ENCODE measurements around the gene ATP9B. TPM values are rescaled to one million over a fixed set of nuclear protein-coding genes. Genes with fewer than 3 reads are reported as not detected.

Gene ATP9B
- polyA plus RNA-seq, 3 donors, result 7.2 to 20.3 (median 14.0) TPM

- H3K4me3 Mint-ChIP-seq, result no peak overlapping the region
- peaks cover 5% of the 10 kb centered on the region for H4K20me1 ChIP-seq (ENCODE audit: insufficient read depth, low read length)
- DNase-seq, result no peak
- H3K27me3 ChIP-seq (ENCODE audit: control insufficient read depth in 2 of 2, insufficient read depth in 2 of 2, low read length in 2 of 2), result no peaks in the 10 kb centered on the region
- H3K9ac ChIP-seq (ENCODE audit: insufficient read depth, low read length, poor library complexity, severe bottlenecking), result no peak overlapping the region
- H3K36me3 Mint-ChIP-seq, result peaks cover 25 to 27% of the 10 kb centered on the region in 2 donors
- peaks cover 5% of the 10 kb centered on the region for H3K4me1 Mint-ChIP-seq
- H3K79me2 ChIP-seq (ENCODE audit: insufficient read depth, low read length), result no peaks in the 10 kb centered on the region
- no peak for TF ChIP-seq CTCF (IDR thresholded peaks at IDR 0.05)
- no peaks in the 10 kb centered on the region for H3K4me1 ChIP-seq (ENCODE audit: control insufficient read depth in 1 of 2, insufficient read depth in 2 of 2, low read length in 2 of 2)
- H3K4me3 ChIP-seq (replicated peaks in 1 of 3; ENCODE audit: low read depth in 2 of 3, low read length in 3 of 3), result no peak overlapping the region
- peak overlapping the region in 2 of 7 donors; percentile 30 to 36 for H3K27ac Mint-ChIP-seq
- H3K36me3 ChIP-seq (replicated peaks in 1 of 2; ENCODE audit: control insufficient read depth in 1 of 2, insufficient read depth in 2 of 2, low read length in 2 of 2), result peaks cover 12 to 34% of the 10 kb centered on the region in 2 donors
- intact Hi-C loops (cut with micrococcal nuclease), result no loop called here
- H3K9me3 ChIP-seq (replicated peaks in 1 of 2; ENCODE audit: control insufficient read depth in 1 of 2, insufficient read depth in 1 of 2, low read length in 2 of 2), result no peaks in the 10 kb centered on the region
- 98% methylated on average over 3 of the region's 5 CpGs for WGBS (ENCODE audit: insufficient coverage)
- H3K9me3 Mint-ChIP-seq, result no peaks in the 10 kb centered on the region
- no peak overlapping the region for H3K27ac ChIP-seq (ENCODE audit: low read depth in 1 of 2, low read length in 2 of 2)
- H2AFZ ChIP-seq (ENCODE audit: insufficient read depth, low read depth, low read length, poor library complexity, severe bottlenecking), result no peak overlapping the region
- peaks cover 0 to 2% (median 0%) of the 10 kb centered on the region in 3 donors for H3K27me3 Mint-ChIP-seq (ENCODE audit: low read depth in 3 of 3)
- no peak overlapping the region for H3K4me2 ChIP-seq (replicated peaks; ENCODE audit: extremely low read depth, low read length, poor library complexity, severe bottlenecking)
These were observed 139.7 kb downstream of the ATP9B start for GRCh38 chr18:79208906-79209305.

- no peaks in the 10 kb centered on the region for H3K4me1 ChIP-seq (ENCODE audit: control insufficient read depth in 1 of 2, insufficient read depth in 2 of 2, low read length in 2 of 2)
- H3K79me2 ChIP-seq (ENCODE audit: insufficient read depth, low read length), result no peaks in the 10 kb centered on the region
- Mint-ChIP-seq H3K27ac (peak overlapping the region in 3 of 7 donors; percentile 37 to 67 (median 46)), H3K36me3 (peaks cover 24 to 27% of the 10 kb centered on the region in 2 donors), H3K27me3 (ENCODE audit: low read depth in 3 of 3) (peaks cover 0 to 2% (median 0%) of the 10 kb centered on the region in 3 donors), H3K9me3 (no peaks in the 10 kb centered on the region), H3K4me1 (peaks cover 5% of the 10 kb centered on the region), H3K4me3 (no peak overlapping the region)
- H2AFZ ChIP-seq (ENCODE audit: insufficient read depth, low read depth, low read length, poor library complexity, severe bottlenecking), result no peak overlapping the region
- TF ChIP-seq CTCF (IDR thresholded peaks at IDR 0.05), result no peak
- no peak overlapping the region for H3K4me3 ChIP-seq (replicated peaks in 1 of 3; ENCODE audit: low read depth in 2 of 3, low read length in 3 of 3)
- no peak overlapping the region for H3K4me2 ChIP-seq (replicated peaks; ENCODE audit: extremely low read depth, low read length, poor library complexity, severe bottlenecking)
- intact Hi-C loops (cut with micrococcal nuclease), result no loop called here
- peaks cover 12 to 30% of the 10 kb centered on the region in 2 donors for H3K36me3 ChIP-seq (replicated peaks in 1 of 2; ENCODE audit: control insufficient read depth in 1 of 2, insufficient read depth in 2 of 2, low read length in 2 of 2)
- H4K20me1 ChIP-seq (ENCODE audit: insufficient read depth, low read length), result peaks cover 5% of the 10 kb centered on the region
- DNase-seq, result no peak
- H3K9ac ChIP-seq (ENCODE audit: insufficient read depth, low read length, poor library complexity, severe bottlenecking), result no peak overlapping the region
- no peaks in the 10 kb centered on the region for H3K27me3 ChIP-seq (ENCODE audit: control insufficient read depth in 2 of 2, insufficient read depth in 2 of 2, low read length in 2 of 2)
- H3K9me3 ChIP-seq (replicated peaks in 1 of 2; ENCODE audit: control insufficient read depth in 1 of 2, insufficient read depth in 1 of 2, low read length in 2 of 2), result no peaks in the 10 kb centered on the region
- H3K27ac ChIP-seq (ENCODE audit: low read depth in 1 of 2, low read length in 2 of 2), result peak overlapping the region in 1 of 2 donors; percentile 28
- 79% methylated on average over 12 of the region's 16 CpGs for WGBS (ENCODE audit: insufficient coverage)
These were observed 141.1 kb downstream of the ATP9B start for GRCh38 chr18:79210002-79210910.

All from CD14-positive monocyte (primary cell).